Keratinocyte (primary cell): ENCODE data around the gene OR10R2. TPM values are rescaled to one million over a fixed set of nuclear protein-coding genes. Genes with fewer than 3 reads are reported as not detected.

Experiments
- DNase-seq: peaks from one replicate; pipeline ENCODE4 v3.0.0-alpha.2; 2011; ENCODE audit warnings: low read depth, missing footprints, low spot score
- FAIRE-seq: peaks from 2 replicates; lab custom pipeline; 2011; peaks lifted over from hg19 to GRCh38; lab: Jason Lieb, UNC
- H2AFZ ChIP-seq: 2 replicates; pipeline ENCODE4 v1.6.0; 2012; ENCODE audit warnings: low read length, control low read depth, inconsistent platforms; ENCODE audit not compliant: control insufficient read depth
- H3K27ac ChIP-seq: 2 replicates; pipeline ENCODE4 v1.5.1; 2011; ENCODE audit warnings: low read length; ENCODE audit not compliant: control insufficient read depth, insufficient read depth
- H3K27me3 ChIP-seq: 3 replicates; pipeline ENCODE4 v1.6.0; 2011; ENCODE audit warnings: low read length; ENCODE audit not compliant: control insufficient read depth, insufficient read depth; ENCODE audit errors: extremely low read depth
- H3K36me3 ChIP-seq, 2 experiments: 2 replicates in 1 of 2; 3 replicates in 1 of 2; pipeline ENCODE4 v1.5.1; 2011; ENCODE audit warnings: low read length in 2 of 2, mild to moderate bottlenecking in 1 of 2; ENCODE audit not compliant: control insufficient read depth in 2 of 2, insufficient read depth in 2 of 2; ENCODE audit errors: extremely low read depth in 1 of 2
- H3K4me1 ChIP-seq: 3 replicates; pipeline ENCODE4 v1.5.1; 2011; ENCODE audit warnings: low read length; ENCODE audit not compliant: control insufficient read depth, insufficient read depth; ENCODE audit errors: extremely low read depth
- H3K4me2 ChIP-seq: 3 replicates; pipeline ENCODE4 v1.6.0; 2011; ENCODE audit warnings: low read depth, low read length; ENCODE audit not compliant: control insufficient read depth, insufficient read depth; ENCODE audit errors: extremely low read depth
- H3K4me3 ChIP-seq, 3 experiments: fragments of 200-600 bp in 1 of 3; sonication (generic) in 1 of 3; 2 replicates in 2 of 3; 3 replicates in 1 of 3; pipeline ENCODE4 v1.5.1; 2011 to 2016; ENCODE audit warnings: low read length in 3 of 3, mild to moderate bottlenecking in 3 of 3, control low read depth in 2 of 3, inconsistent platforms in 1 of 3, low read depth in 1 of 3, mixed read lengths in 1 of 3, mixed run types in 1 of 3, moderate library complexity in 1 of 3; ENCODE audit not compliant: control insufficient read depth in 2 of 3, insufficient read depth in 2 of 3; ENCODE audit errors: extremely low read depth in 1 of 3
- H3K79me2 ChIP-seq: 2 replicates; pipeline ENCODE4 v1.6.0; 2012; ENCODE audit warnings: low read length; ENCODE audit not compliant: control insufficient read depth, insufficient read depth
- H3K9ac ChIP-seq: 3 replicates; pipeline ENCODE4 v1.6.0; 2011; ENCODE audit warnings: low read length; ENCODE audit not compliant: control insufficient read depth, insufficient read depth; ENCODE audit errors: extremely low read depth
- H3K9me1 ChIP-seq: 3 replicates; pipeline ENCODE4 v1.6.0; 2011; ENCODE audit warnings: low read length; ENCODE audit not compliant: control insufficient read depth, insufficient read depth; ENCODE audit errors: extremely low read depth
- H3K9me3 ChIP-seq: 2 replicates; pipeline ENCODE4 v1.5.1; 2012; ENCODE audit warnings: low read depth, low read length; ENCODE audit not compliant: control insufficient read depth
- H4K20me1 ChIP-seq: 3 replicates; pipeline ENCODE4 v1.6.0; 2011; ENCODE audit warnings: low read length; ENCODE audit not compliant: control insufficient read depth, insufficient read depth; ENCODE audit errors: extremely low read depth
- EZH2 ChIP-seq: IDR thresholded peaks from one replicate; pipeline ENCODE4 v1.6.1; 2012; ENCODE audit warnings: inconsistent platforms, mild to moderate bottlenecking, low read length, moderate library complexity
- dilution Hi-C: fragments of 300-500 bp; cut with MboI; formaldehyde crosslinking; loops from one replicate; pipeline ENCODE4 v1.7.0; 2020; ENCODE audit warnings: low sequenced_read_pairs; ENCODE audit not compliant: extremely low pct_ligation_motif_present
- polyA plus RNA-seq, 5 experiments: library from polyadenylated mRNA; depleted of rRNA in 3 of 5; stranded (reverse) in 3 of 5; stranded (forward) in 1 of 5; unstranded in 1 of 5; fragments of >200 nt; gene quantifications; 1 replicate in 1 of 5; 2 replicates in 3 of 5; 3 replicates in 1 of 5; pipeline versions ENCODE4 v1.2.1 to v1.2.3, GENCODE V29; 2011 to 2012; ENCODE audit warnings: missing spikeins in 2 of 5, low read depth in 1 of 5, low replicate concordance in 1 of 5
- TF ChIP-seq, protein P1 (sequence below), 3 experiments: IDR thresholded peaks in 1 of 3; conservative IDR thresholded peaks in 1 of 3; optimal IDR thresholded peaks in 1 of 3; 2 replicates in 2 of 3; 3 replicates in 1 of 3; pipeline versions ENCODE3 to v1.5.1; 2011; ENCODE audit warnings: low read length in 3 of 3, mild to moderate bottlenecking in 3 of 3, moderate library complexity in 2 of 3, control low read depth in 1 of 3, inconsistent platforms in 1 of 3; ENCODE audit not compliant: insufficient read depth in 2 of 3; ENCODE audit errors: extremely low read depth in 1 of 3

Gene OR10R2
- polyA plus RNA-seq, 1 donor (not counting 4 experiments of a cell fraction or from before 2014, with no cell fraction given): not detected

DNA sequence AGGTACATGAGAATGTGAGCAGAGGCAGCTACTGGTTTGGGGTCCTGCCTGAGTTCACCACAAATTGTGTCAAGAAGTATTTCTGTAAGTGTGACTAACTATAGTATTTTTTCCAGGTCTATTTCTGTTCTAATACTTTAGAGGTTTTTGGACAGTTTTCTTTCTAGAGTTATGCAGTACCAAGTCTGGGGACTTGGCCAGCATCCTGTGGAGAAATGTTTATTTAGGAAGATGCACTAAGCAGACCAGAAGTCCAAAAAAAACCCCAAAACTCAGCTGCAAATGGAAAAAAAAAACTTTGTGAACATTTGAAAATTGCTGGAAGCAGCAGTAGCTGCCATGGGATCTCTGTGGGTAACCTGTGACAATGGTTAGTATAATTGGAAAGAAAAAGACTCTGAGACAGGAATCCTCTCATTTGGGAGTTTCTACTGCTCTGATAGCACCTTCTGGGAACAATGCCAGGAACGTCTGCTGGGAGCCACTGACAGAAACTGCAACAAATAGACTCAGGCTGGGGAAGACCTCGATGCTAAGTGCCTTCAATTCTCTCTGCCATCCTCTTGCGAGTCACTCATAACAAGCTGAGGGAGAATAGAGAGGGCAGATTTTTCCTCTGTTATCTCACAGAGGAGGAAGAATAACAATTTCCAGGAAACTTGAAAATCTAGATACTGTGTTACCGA is 37.6 kb downstream of the OR10R2 start:
- no peak overlapping the region for H2AFZ ChIP-seq
- no peak overlapping the region for H3K9ac ChIP-seq

DNA sequence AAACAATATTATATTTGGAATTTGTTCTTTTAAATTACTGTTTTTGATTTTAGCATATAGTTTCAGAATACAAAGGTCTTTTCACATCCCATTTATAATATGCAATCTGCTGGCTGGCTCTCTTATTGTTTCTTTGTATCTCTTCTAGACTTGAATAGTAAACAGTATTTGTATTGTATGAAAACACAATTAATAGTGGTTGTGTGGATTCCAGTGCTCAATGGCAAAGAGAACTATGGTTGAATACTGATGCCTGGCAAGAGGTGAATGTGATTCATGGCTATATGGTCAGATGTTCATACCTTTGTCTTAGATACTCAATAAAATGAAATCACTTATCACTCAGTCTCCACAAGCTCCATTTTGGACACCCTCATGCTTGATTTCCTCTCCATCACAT is 44.9 kb downstream of the OR10R2 start:
- no peaks in the 10 kb centered on the region for H3K36me3 ChIP-seq
- no peaks in the 10 kb centered on the region for H3K27me3 ChIP-seq
- H3K4me2 ChIP-seq: no peak overlapping the region
- no peaks in the 10 kb centered on the region for H3K9me3 ChIP-seq
- H3K4me1 ChIP-seq: no peaks in the 10 kb centered on the region
- no peaks in the 10 kb centered on the region for H3K79me2 ChIP-seq
- DNase-seq (no peak), FAIRE-seq (no peak)
- H3K27ac ChIP-seq: no peak overlapping the region
- no peak overlapping the region for H2AFZ ChIP-seq
- TF ChIP-seq, protein P1, sequence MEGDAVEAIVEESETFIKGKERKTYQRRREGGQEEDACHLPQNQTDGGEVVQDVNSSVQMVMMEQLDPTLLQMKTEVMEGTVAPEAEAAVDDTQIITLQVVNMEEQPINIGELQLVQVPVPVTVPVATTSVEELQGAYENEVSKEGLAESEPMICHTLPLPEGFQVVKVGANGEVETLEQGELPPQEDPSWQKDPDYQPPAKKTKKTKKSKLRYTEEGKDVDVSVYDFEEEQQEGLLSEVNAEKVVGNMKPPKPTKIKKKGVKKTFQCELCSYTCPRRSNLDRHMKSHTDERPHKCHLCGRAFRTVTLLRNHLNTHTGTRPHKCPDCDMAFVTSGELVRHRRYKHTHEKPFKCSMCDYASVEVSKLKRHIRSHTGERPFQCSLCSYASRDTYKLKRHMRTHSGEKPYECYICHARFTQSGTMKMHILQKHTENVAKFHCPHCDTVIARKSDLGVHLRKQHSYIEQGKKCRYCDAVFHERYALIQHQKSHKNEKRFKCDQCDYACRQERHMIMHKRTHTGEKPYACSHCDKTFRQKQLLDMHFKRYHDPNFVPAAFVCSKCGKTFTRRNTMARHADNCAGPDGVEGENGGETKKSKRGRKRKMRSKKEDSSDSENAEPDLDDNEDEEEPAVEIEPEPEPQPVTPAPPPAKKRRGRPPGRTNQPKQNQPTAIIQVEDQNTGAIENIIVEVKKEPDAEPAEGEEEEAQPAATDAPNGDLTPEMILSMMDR (optimal IDR thresholded peaks at IDR 0.05 in 1 of 3, IDR thresholded peaks at IDR 0.05 in 1 of 3, conservative IDR thresholded peaks at IDR 0.05 in 1 of 3; ENCODE audit: extremely low read depth in 1 of 3, insufficient read depth in 2 of 3, low read length in 3 of 3): no peak
- H4K20me1 ChIP-seq: no peaks in the 10 kb centered on the region
- H3K9me1 ChIP-seq: no peaks in the 10 kb centered on the region
- dilution Hi-C loops: no loop called here
- no peak overlapping the region for H3K4me3 ChIP-seq
- no peak overlapping the region for H3K9ac ChIP-seq

More for the DNA sequence above, 37.6 kb downstream of the OR10R2 start:
- H3K36me3 ChIP-seq: no peaks in the 10 kb centered on the region
- no peak for TF ChIP-seq EZH2
- TF ChIP-seq, protein P1 (optimal IDR thresholded peaks at IDR 0.05 in 1 of 3, IDR thresholded peaks at IDR 0.05 in 1 of 3, conservative IDR thresholded peaks at IDR 0.05 in 1 of 3; ENCODE audit: extremely low read depth in 1 of 3, insufficient read depth in 2 of 3, low read length in 3 of 3): no peak
- no peaks in the 10 kb centered on the region for H3K79me2 ChIP-seq
- no peak overlapping the region for H3K27ac ChIP-seq
- no peak for DNase-seq
- H3K9me3 ChIP-seq: no peaks in the 10 kb centered on the region
- H3K4me3 ChIP-seq: no peak overlapping the region
- no peak overlapping the region for H3K4me2 ChIP-seq
- no peak for FAIRE-seq
- H3K4me1 ChIP-seq: no peaks in the 10 kb centered on the region
- H4K20me1 ChIP-seq: no peaks in the 10 kb centered on the region
- dilution Hi-C loops: no loop called here
- H3K27me3 ChIP-seq: no peaks in the 10 kb centered on the region
- no peaks in the 10 kb centered on the region for H3K9me1 ChIP-seq
